ENCODE results near the gene DESI2. TPM values are rescaled to one million over a fixed set of nuclear protein-coding genes. Genes with fewer than 3 reads are reported as not detected.

Gene DESI2
- total RNA-seq, 1 donor from 2014 or later = 43.7 TPM

DNA sequence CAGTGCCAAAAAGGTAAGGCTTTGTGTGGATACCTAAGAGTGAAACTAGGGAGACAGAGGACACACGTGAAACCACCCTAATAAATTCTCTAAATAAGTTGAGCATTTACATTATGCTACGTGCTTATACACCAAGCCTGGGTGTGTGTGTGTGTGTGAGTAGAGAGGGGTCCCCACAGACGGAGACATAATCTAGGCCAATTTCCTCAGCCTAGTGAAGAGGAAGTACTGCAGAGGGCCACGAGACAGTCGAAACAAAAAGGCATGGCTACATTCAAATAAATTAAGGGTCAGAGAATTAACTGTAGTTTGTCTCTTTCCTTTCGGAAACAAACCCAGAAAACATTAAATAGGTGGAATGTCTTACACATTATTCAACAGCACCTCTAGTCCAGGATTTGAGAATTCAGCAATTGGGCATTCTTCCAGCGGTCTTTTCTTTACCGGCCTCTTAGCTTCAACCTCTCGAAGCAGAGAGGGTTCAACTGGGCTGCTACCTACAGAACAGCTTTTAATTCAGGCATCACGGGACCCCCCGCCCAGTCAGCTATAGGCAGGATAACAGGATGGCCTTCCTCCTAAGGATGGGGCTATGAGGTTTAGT lies 75.0 kb downstream of the DESI2 start:
- intact Hi-C loops (cut with DNase I) = no loop called here

GRCh38 chr1:244730153-244730933 lies 77.4 kb downstream of the DESI2 start:
- H3K9me3 ChIP-seq = no peaks in the 10 kb centered on the region
- TF ChIP-seq, protein P1, sequence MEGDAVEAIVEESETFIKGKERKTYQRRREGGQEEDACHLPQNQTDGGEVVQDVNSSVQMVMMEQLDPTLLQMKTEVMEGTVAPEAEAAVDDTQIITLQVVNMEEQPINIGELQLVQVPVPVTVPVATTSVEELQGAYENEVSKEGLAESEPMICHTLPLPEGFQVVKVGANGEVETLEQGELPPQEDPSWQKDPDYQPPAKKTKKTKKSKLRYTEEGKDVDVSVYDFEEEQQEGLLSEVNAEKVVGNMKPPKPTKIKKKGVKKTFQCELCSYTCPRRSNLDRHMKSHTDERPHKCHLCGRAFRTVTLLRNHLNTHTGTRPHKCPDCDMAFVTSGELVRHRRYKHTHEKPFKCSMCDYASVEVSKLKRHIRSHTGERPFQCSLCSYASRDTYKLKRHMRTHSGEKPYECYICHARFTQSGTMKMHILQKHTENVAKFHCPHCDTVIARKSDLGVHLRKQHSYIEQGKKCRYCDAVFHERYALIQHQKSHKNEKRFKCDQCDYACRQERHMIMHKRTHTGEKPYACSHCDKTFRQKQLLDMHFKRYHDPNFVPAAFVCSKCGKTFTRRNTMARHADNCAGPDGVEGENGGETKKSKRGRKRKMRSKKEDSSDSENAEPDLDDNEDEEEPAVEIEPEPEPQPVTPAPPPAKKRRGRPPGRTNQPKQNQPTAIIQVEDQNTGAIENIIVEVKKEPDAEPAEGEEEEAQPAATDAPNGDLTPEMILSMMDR (IDR thresholded peaks at IDR 0.05) = no peak
- peak; percentile 57 for DNase-seq
- peaks cover 5% of the 10 kb centered on the region for H3K4me1 ChIP-seq
- intact Hi-C loops (cut with DNase I) = no loop called here
- H3K27me3 ChIP-seq (ENCODE audit: low read depth) = no peaks in the 10 kb centered on the region
- peak; percentile 62 to 71 for ATAC-seq
- H3K27ac ChIP-seq = no peak overlapping the region
- H3K36me3 ChIP-seq = no peaks in the 10 kb centered on the region
- H3K4me3 ChIP-seq = peak overlapping the region; percentile 66

More for the DNA sequence above, 75.0 kb downstream of the DESI2 start:
- Histone ChIP-seq H3K36me3 (no peaks in the 10 kb centered on the region), H3K4me3 (no peak overlapping the region), H3K4me1 (peaks cover 5% of the 10 kb centered on the region), H3K9me3 (no peaks in the 10 kb centered on the region), H3K27me3 (ENCODE audit: low read depth) (no peaks in the 10 kb centered on the region), H3K27ac (no peak overlapping the region)
- TF ChIP-seq, protein P1 (IDR thresholded peaks at IDR 0.05) = no peak
- DNase-seq (no peak), ATAC-seq (no peak)

DNA sequence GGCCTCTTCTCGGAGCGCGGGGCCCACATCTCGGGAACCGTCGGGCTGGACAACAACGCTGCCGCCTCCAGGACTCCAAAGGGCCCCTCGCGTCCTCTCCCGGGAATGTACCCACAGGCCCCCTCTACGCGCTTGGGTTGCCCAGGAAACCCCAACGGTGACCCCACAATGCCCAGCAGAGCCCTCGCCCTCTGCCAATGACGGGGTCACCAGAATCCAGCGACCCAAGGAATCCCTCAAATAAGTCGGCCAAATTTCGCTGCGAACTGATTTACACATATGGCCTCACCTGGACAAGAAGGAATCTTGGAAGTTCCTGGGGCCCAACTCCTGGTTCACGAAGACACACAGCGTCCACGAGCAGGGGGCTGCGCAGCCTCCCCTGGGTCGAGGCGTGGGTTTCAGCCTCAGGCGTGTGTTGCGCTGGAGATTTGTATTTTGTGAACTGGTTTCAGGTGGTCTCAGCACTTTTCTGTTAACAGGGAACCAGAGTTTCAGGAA lies 78.1 kb downstream of the DESI2 start:
- no peak overlapping the region for H3K27ac ChIP-seq
- H3K4me1 ChIP-seq = peaks cover 5% of the 10 kb centered on the region
- peak overlapping the region; percentile 66 for H3K4me3 ChIP-seq
- no peaks in the 10 kb centered on the region for H3K36me3 ChIP-seq
- DNase-seq (no peak), ATAC-seq (no peak)
- no peaks in the 10 kb centered on the region for H3K9me3 ChIP-seq
- intact Hi-C loops (cut with DNase I) = no loop called here
- H3K27me3 ChIP-seq (ENCODE audit: low read depth) = no peaks in the 10 kb centered on the region
- TF ChIP-seq, protein P1 (IDR thresholded peaks at IDR 0.05) = no peak

DNA sequence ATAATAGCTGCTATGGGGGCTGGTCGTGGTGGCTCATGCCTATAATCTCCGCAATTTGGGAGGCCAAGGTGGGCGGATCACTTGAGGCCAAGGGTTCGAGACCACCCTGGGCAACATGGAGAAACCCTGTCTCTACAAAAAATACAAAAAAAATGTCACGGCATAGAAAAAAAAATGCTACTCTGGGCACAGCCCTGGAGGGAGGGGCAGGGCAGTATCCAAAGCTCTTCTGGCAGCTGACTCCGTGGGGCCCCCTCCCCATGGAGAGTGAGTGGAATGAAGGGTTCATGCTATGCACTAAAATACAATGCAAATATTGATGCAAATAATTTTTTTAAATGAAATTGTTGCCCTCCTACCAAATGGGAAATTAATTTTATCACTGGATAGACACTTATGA lies 78.7 kb downstream of the DESI2 start:
- ATAC-seq (no peak), DNase-seq (no peak)
- H3K36me3 ChIP-seq = no peaks in the 10 kb centered on the region
- no peak overlapping the region for H3K27ac ChIP-seq
- no peaks in the 10 kb centered on the region for H3K27me3 ChIP-seq (ENCODE audit: low read depth)
- H3K4me3 ChIP-seq = no peak overlapping the region
- intact Hi-C loops (cut with DNase I) = no loop called here
- peaks cover 5% of the 10 kb centered on the region for H3K4me1 ChIP-seq
- H3K9me3 ChIP-seq = no peaks in the 10 kb centered on the region
- TF ChIP-seq, protein P1 (IDR thresholded peaks at IDR 0.05) = no peak

DNA sequence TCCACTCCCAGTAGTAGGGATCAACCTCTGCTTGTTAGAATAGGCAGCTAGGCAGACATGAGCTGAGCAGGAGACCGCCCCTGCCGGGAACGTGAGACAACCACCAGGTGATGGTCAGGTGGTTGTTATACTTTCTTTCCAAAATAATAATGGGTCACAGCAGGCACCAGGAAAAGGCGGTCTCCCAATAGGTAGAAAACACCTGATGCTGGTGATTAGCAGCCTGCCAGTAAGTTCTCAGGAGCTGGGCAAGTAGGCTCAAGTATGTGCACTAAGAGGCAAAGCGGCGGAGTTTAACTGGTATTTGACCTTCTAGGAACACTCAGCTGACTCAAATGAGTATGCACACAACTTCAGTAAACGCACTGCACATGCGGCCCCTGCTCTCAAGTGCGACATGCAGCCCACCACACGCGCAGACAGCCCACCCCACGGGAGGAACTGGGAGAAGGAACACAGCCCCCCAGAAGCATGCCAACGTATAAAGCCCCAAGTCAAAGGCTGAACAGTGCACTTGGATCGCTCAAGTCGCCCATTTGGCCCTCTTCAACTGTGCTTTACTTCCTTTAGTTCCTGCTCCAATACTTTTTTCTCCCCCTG lies 80.0 kb downstream of the DESI2 start:
- peak; percentile 47 for DNase-seq
- Histone ChIP-seq H3K9me3 (no peaks in the 10 kb centered on the region), H3K4me3 (no peak overlapping the region), H3K36me3 (no peaks in the 10 kb centered on the region), H3K27ac (peak overlapping the region; percentile 31), H3K27me3 (ENCODE audit: low read depth) (no peaks in the 10 kb centered on the region), H3K4me1 (peaks cover 5% of the 10 kb centered on the region)
- TF ChIP-seq, protein P1 (IDR thresholded peaks at IDR 0.05) = no peak
- peak; percentile 81 to 89 for ATAC-seq
- intact Hi-C loops (cut with DNase I) = no loop called here

All from lower lobe of right lung (tissue), 2 donors.